GM11168 (cell line): Measurements from ENCODE around the gene TUBD1.
"Not testable (repeated sequence)": the region's sequence is repeated elsewhere in the genome, so short reads cannot be mapped to it uniquely, and the experiment has no call there.

ENCODE experiments used
- in situ Hi-C: fragments of 300-500 bp; cut with MboI; formaldehyde crosslinking; loops from one replicate; pipeline ENCODE4 v1.12.0; 2022; ENCODE audit warnings: low sequenced_read_pairs; ENCODE audit not compliant: unreplicated experiment

The TUBD1 gene

DNA sequence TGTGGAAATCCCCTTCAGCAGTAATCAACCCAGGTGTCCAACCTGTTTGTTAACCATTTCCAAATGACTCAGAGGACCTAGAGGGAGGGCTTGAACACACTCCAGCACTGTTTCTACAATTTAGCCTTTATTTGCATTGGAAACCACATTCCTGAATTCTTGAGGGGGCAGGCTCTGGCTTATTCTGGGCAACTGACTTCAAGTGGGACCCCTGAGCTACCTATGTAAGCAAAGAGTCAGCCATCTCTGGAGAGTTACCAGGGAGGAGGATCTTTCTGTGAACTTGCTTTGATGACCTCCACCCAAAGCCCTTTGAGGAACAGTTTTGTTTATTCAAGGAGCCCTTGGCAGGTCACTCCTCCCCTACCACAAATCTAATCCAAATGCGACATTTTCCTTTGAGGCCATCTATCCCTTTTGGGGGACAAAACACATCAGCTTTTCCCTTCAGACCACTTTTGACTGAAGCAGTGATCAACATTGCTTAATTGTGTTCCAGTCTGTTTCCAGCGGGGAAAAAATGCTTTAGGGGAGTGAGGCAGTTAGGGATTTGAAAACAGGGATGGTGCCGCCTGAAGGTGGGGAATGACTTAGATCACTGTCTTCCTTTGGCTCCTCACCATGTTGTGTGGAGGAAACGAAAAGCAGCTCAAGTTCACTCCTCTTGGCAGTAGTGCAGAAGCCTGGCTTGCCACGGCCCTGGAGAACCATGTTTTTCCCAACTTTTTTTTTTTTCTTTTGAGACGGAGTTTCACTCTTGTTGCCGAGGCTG is 46.2 kb downstream of the TUBD1 start:
- in situ Hi-C loops = loop anchor here (5.0 kb wide), 1 partner anchor 99 kb away; no protein-coding TSS in a partner anchor

DNA sequence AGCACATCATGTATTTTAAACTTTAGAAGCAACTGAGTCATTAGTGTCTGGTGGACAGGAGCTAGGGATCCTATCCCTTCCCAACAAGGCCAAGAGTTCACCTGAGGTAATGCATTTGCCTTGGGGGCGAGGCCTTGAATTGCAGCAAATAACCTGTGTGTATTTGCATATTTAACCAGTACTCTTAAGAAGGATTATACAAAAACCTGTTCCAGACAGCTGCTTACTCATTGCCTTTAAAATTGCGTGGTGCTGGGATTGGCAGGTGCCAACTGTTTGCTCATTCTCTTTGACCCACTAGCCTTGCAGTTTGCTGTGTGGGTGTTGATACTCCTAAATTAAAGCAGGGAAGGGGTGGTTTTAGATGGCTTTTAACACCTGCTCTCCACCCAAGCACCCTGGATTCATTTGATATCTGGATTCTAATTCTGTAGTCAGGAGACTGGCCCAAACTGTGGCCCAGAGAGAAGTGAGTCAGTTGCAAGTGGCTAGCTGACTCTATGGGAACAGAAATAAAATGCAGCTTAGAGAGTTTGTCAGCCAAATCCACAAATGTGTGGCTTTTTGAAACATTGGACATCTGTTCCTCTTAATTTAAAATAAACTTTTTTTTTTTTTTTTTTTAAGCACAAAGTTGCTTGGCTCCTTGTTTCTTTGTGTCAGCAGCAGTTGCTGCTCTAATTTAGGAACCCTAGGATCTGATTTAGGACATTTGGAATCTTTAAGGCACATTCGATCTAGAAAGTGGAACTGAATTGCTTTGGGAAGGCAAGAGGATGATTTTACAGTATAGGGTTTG is 46.9 kb downstream of the TUBD1 start:
- in situ Hi-C loops = loop anchor here (5.0 kb wide), 1 partner anchor 98 kb away; no protein-coding TSS in a partner anchor

DNA sequence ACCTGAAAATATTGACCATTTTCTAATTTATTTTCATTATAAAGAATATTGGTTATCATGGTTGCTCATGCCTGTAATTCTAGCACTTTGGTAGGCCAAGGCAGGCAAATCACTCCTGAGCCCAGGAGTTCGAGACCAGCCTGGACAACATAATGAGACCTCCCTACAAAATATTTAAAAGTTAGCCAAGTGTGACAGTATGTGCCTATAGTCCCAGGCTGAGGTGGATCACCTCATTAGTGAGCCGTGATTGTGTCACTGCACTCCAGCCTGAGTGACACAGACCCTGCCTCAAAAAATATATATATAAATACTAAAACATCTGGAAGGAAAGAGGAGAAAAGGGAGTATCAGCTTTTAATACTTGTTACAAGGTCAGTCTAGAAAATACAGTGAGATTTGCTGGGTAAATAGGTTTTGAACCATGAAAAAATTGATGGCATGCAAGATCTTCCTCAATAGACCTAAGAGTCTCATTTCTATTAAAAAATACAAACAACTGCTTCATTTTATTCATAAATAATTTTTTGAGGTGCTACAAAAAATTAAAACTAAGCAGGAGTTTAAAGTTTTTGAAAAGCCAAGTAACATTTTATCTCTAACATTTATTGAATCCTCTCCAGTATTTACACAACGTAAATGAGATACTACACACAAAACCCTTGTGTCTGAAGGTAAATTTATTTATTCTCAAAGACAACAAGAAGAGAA is 47.7 kb downstream of the TUBD1 start:
- in situ Hi-C loops = loop anchor here (5.0 kb wide), 1 partner anchor 98 kb away; no protein-coding TSS in a partner anchor

DNA sequence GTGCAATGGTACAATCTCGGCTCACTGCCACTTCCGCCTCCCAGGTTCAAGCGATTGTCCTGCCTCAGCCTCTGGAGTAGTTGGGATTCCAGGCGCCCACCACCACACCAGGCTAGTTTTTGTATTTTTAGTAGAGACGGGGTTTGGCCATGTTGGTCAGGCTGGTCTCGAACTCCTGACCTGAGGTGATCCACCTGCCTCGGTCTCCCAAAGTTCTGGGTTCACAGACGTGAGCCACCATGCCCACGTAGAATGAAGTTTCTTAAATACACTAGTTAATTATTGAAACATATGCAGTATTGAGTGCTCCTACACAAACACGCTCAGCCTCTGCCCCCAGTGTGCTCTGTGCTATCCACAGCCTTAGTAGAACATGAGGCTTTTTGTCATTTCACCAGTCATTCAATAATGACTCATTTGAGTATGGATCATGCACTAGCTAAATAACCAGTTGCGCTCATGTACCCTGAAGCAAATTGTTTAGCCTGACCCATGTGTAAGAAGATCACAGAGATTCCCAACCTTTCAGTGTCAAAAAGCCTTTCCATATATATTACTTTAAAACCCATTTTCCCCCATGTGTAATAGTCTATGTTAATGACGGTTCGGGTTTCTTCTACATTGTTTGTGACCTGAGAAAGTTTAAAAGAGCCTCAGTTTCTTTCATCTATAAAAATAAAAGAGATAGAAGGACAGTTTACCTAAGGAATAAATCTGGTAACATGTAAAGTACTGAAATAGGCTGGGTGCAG is 49.7 kb downstream of the TUBD1 start:
- in situ Hi-C loops = no loop called here

DNA sequence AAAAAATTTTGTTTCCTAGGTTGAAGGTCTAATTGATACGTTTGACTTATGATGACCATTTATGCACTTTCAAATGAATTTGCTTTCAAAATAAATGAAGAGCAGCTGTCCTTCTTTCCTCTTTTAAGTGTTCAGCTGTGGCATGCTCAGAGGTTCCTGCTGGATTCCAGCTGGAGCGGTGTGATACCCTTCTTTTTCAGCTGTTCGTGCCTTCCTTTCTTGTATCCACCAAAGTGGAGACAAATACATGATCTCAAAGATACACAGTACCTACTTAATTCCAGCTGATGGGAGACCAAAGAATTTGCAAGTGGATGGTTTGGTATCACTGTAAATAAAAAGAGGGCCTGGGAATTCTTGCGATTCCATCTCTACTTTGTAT is 50.9 kb downstream of the TUBD1 start:
- in situ Hi-C loops = not testable (repeated sequence)

DNA sequence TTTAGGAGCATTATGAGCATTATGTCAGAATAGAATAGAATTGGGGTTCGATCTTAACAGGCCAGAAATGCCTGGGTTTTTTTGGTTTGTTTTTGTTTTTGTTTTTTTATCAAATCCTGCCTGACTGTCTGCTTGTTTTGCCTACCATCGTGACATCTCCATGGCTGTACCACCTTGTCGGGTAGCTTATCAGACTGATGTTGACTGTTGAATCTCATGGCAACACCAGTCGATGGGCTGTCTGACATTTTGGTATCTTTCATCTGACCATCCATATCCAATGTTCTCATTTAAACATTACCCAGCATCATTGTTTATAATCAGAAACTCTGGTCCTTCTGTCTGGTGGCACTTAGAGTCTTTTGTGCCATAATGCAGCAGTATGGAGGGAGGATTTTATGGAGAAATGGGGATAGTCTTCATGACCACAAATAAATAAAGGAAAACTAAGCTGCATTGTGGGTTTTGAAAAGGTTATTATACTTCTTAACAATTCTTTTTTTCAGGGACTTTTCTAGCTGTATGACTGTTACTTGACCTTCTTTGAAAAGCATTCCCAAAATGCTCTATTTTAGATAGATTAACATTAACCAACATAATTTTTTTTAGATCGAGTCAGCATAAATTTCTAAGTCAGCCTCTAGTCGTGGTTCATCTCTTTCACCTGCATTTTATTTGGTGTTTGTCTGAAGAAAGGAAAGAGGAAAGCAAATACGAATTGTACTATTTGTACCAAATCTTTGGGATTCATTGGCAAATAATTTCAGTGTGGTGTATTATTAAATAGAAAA is 51.5 kb downstream of the TUBD1 start:
- in situ Hi-C loops = not testable (repeated sequence)

DNA sequence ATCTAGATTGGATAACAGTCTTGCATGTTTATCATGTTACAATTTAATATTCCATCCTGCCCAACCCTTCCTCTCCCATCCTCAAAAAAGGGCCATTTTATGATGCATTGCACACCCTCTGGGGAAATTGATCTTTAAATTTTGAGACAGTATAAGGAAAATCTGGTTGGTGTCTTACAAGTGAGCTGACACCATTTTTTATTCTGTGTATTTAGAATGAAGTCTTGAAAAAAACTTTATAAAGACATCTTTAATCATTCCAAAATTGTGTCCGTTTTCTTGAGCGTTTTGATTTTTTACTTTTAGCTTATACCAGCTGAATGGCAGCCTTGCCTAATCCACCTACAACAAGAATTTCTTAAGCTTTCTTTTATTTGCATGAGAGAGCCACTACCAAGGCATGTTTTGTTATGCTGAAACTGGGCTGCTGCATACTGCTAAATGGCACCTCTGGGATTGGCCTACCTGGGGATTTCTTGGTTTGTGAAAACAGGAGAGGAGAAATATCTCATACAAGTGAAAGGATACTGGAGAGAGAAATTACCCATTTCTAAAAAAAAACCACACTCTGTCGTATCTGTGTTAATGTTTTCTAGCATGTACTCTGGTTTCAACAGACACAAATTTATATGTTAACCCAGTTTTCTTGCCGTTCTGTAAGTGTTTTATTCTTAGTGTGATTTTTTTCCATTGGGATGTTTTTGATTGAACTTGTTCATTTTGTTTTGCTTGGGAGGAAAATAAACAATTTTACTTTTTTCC is 52.2 kb downstream of the TUBD1 start:
- in situ Hi-C loops = no loop called here

DNA sequence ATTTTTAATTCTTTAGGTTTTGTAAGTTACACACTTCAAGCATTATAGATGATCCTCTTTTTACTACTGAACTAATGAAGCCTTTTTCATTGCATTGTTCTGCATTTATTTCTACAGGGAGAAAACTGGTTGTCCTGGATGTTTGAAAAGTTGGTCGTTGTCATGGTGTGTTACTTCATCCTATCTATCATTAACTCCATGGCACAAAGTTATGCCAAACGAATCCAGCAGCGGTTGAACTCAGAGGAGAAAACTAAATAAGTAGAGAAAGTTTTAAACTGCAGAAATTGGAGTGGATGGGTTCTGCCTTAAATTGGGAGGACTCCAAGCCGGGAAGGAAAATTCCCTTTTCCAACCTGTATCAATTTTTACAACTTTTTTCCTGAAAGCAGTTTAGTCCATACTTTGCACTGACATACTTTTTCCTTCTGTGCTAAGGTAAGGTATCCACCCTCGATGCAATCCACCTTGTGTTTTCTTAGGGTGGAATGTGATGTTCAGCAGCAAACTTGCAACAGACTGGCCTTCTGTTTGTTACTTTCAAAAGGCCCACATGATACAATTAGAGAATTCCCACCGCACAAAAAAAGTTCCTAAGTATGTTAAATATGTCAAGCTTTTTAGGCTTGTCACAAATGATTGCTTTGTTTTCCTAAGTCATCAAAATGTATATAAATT is 53.0 kb downstream of the TUBD1 start:
- in situ Hi-C loops = no loop called here

DNA sequence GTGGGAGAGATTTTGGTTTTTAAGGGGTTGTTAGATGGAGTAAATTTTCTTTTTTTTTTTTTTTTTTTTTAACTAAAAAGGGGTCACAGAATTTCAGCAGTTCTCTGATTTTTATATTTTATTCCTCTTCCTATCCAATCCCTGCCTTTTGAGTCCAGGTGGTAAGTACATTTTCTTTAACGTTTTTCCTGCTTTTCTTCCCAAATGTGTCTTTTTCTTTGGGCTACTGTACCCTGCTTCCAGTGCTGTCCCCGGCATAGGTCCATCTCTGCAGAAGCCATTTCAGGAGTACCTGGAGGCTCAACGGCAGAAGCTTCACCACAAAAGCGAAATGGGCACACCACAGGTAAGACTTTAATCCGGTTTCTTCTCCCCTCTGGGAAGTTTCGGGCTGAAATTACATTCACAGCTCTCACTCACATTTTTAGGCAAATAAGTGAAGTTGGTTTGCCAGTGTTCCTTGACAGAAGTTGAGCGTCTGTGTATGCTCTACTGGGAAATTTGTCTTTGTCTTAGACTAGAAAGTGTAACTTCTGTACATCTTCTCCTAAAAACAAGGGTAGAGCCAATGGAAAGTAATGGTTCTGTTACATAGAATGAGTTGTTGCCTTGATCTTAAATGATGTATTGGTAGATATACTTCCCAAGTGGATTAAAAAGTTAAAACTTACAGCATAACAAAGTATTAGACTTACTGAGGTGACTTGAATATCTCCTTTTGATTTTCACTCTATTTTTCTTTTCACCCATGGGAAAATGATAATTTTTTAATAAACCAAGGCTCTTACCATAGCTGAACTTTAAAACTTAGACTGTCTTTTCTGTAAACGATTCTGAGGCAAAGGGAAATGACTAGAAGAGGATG is 54.5 kb downstream of the TUBD1 start:
- in situ Hi-C loops = no loop called here

DNA sequence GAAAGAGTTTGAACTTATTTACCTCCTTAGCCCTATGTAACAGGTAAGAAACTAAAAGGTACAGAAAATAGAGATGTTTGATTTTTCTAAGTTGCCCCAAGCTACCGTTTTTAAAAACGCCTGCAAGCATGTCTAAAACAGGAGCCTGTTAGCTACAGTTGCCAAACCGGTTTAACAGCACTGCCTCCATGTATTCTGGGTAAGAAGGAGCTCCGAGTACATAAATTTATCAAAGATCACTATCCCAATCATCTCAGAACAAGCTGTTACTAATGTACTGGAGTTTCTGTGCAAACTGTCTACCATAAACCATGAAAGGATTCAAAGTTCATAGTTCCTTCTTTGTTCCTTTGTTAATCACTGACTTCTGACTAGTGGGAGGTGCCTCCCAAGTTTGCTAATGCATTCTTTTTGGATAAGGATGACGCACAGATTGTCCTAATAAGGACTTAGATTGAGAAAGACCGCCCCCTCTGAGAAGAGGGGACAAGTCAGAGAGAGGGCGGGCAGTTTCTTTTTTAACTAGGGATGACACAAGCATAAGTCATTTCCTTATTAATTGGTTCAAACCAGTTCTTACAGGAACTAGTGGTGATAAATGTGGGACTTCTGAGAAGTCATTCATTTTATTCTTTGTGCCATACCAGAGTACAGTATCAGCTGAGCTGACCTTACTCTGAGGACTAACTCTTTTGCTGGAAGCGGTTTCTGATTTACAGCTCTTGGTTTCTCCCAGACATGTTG is 55.3 kb downstream of the TUBD1 start:
- in situ Hi-C loops = no loop called here

DNA sequence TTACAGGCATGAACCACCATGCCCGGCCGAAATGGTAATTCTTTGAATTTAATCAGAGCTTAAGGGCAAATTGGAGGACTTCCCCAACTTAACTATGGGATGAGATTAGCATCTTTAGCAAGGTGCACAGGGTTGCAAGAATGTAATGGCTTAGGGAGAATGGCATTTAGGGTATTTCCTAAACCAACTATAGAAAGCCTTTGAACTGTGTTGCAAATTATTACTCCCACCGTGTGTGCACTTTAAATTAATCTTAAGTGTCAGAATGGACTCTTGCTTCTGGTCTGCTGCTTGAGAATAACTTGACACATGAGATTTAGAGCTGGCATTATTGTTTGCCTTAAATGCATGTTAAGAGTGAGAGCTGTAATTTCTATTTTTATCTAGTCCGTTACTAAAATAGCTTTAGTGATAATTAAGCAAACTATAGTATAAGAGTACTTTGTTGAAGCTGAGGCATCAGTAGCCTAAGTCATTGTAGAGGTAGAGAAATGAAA is 59.8 kb downstream of the TUBD1 start:
- in situ Hi-C loops = no loop called here

DNA sequence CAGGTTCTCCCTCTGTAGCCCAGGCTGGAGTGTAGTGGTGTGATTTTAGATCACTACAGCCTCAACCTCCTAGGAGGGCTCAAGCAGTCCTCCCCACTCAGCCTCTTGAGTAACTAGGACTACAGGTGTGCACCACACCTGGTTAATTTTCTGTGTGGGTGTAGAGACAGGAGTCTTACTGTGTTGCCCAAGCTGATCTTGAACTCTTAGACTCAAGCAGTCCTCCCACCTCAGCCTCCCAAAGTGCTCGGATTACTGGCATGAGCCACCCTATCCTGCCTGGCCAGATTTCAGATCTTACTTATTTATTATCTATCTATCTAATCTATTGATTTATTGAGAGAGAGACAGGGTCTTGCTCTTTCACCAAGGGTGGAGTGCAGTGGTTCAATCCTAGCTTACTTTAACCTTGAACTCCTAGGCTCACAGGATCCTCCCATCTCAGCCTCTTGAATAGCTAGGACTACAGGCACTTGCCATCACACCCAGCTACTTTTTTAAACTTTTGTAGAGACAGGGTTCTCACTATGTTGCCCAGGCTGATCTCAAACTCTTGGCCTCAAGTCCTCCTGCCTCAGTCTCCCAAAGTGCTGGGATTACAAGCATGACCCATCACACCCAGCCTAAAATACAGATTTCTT is 61.8 kb downstream of the TUBD1 start:
- in situ Hi-C loops = no loop called here

DNA sequence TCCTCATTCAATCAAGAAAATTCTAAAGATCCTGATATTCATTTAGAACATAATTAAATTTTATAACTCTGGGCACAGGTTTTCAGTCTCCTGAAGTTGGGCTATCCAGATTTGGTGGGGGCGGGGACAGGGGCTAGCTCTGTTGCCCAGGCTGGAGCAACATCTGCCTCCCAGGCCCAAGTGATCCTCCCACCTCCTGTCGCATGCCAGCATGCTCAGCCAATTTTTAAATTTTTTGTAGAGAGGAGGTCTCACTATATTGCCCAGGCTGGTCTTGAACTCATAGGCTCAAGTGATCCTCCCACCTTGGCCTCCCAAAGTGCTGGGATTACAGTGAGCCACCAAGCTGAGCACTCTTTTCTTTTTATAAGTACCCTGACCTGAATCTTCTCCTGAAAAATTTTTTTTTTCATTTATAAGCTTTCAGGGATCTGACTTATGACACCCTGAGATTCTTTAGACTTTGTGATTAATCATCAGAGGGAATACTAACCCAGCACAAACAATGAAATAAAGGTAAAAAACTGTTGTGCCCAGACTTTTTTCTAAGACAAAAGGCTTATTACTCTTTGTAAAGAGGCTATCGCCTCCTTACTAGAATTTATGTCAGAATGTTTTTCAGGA is 62.6 kb downstream of the TUBD1 start:
- in situ Hi-C loops = no loop called here

DNA sequence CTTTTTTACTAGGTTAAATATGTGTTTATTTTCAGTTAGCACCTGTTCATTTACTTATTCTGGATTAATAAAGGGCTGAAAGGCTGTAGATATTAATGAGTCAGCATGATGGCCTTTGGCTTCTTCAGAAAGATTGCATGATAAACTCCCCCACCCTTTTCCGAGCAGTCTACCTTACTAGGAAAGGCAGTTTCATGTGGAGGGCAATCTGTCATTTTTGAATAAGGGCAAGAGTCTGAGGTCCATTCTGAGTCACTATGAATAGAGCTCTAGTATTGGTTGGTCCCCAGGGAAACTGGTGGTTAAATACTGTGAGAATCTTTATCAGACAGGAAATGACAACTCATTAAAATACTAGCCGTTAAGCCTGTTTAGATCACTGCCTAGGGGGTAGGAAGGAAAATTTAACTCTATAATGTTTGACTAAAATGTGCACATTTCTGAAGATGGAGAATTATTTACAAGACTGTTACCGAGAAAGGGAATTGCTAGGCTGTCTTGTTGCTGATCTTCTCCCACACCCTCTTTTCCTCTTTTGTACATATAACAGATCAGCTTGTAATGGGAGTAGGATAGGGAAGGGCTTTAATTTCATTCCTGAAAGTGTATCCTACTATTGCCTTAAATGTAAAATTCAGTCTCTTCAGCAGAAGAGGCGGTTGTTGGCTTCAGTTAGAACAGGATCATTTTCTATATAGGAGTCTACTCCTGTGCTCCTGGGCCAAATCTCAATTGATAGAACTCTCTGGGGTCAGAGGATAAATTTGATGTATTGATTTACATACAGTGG is 63.3 kb downstream of the TUBD1 start:
- in situ Hi-C loops = no loop called here

DNA sequence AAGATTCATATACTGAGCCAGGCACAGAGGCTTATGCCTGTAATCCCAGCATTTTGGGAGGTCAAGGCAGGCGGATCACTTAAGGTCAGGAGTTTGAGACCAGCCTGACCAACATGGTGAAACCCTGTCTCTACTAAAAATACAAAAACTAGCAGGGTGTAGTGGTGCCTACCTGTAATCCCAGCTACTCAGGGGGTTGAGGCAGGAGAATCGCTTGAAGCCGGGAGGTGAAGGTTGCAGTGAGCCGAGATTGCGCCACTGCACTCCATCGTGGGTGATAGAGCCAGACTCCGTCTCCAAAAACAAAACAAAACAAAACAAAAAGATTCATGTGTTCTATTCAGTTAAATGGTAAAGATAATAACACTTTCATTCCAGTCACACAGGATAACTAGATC is 63.9 kb downstream of the TUBD1 start:
- in situ Hi-C loops = not testable (repeated sequence)
